HepG2 (cell line): ENCODE data around the gene RTP2. TPM values are rescaled to one million over a fixed set of nuclear protein-coding genes. Genes with fewer than 3 reads are reported as not detected.

Experiments used
- AHR ChIP-seq: IDR thresholded peaks from 2 replicates; pipeline ENCODE4 v1.6.1; 2018; ENCODE audit warnings: missing genetic modification reagents, missing compliant biosample characterization
- BRD4 ChIP-seq: sonication (generic); formaldehyde crosslinking; IDR thresholded peaks from 2 replicates; pipeline ENCODE4 v1.4.0; 2020; ENCODE audit warnings: missing genetic modification reagents
- FOXK2 ChIP-seq: fragments of 450-650 bp; IDR thresholded peaks from 2 replicates; pipeline ENCODE4 v1.6.1; 2016
- GATAD2A ChIP-seq: IDR thresholded peaks from 2 replicates; pipeline ENCODE4 v1.6.1; 2016
- GTF3A ChIP-seq: sonication (generic); formaldehyde crosslinking; conservative IDR thresholded peaks from 2 replicates; pipeline ENCODE4 v1.4.0; 2020; ENCODE audit warnings: mild to moderate bottlenecking, missing genetic modification reagents
- GZF1 ChIP-seq: sonication (generic); formaldehyde crosslinking; IDR thresholded peaks from 2 replicates; pipeline ENCODE4 v1.5.1; 2020; ENCODE audit warnings: mild to moderate bottlenecking, missing genetic modification reagents
- KAT7 ChIP-seq: IDR thresholded peaks from 2 replicates; pipeline ENCODE4 v1.6.1; 2018; ENCODE audit warnings: borderline replicate concordance, missing compliant biosample characterization
- POGZ ChIP-seq: sonication (generic); formaldehyde crosslinking; IDR thresholded peaks from 2 replicates; pipeline ENCODE4 v1.4.0; 2020; ENCODE audit warnings: mild to moderate bottlenecking, missing genetic modification reagents
- SRSF1 ChIP-seq: fragments of 200-400 bp; formaldehyde crosslinking; optimal IDR thresholded peaks from 2 replicates; pipeline ENCODE3; 2017; ENCODE audit warnings: mild to moderate bottlenecking, low read depth, low read length, moderate library complexity
- YEATS2 ChIP-seq: sonication (generic); formaldehyde crosslinking; IDR thresholded peaks from 2 replicates; pipeline ENCODE4 v1.4.0; 2020; ENCODE audit warnings: missing genetic modification reagents, borderline replicate concordance
- ZNF143 ChIP-seq: sonication (generic); formaldehyde crosslinking; IDR thresholded peaks from 2 replicates; pipeline ENCODE4 v1.4.0; 2020; ENCODE audit warnings: missing genetic modification reagents
- ZNF263 ChIP-seq: sonication (generic); formaldehyde crosslinking; IDR thresholded peaks from 2 replicates; pipeline ENCODE4 v1.4.0; 2020; ENCODE audit warnings: missing genetic modification reagents
- ZNF615 ChIP-seq: sonication (generic); formaldehyde crosslinking; IDR thresholded peaks from 2 replicates; pipeline ENCODE4 v1.5.0; 2020; ENCODE audit warnings: mild to moderate bottlenecking, missing genetic modification reagents, borderline replicate concordance
- ZNF780A ChIP-seq: sonication (generic); formaldehyde crosslinking; IDR thresholded peaks from 2 replicates; pipeline ENCODE4 v1.8.0; 2022; ENCODE audit warnings: mild to moderate bottlenecking, missing genetic modification reagents, moderate library complexity
- ZZZ3 ChIP-seq: sonication (generic); formaldehyde crosslinking; IDR thresholded peaks from 2 replicates; pipeline ENCODE4 v1.4.0; 2020; ENCODE audit warnings: missing genetic modification reagents, mild to moderate bottlenecking, borderline replicate concordance
- polyA plus RNA-seq, 8 experiments: library from polyadenylated mRNA; depleted of rRNA in 3 of 8; stranded (reverse) in 7 of 8; unstranded in 1 of 8; fragments of >200 nt; fragmentation: Illumina TruSeq in 4 of 8; extraction: Trizol in 4 of 8; gene quantifications; 2 replicates each; pipeline versions ENCODE4 v1.2.1 to v1.2.3, GENCODE V29; 2011 to 2016; ENCODE audit warnings: low read depth in 4 of 8, missing spikeins in 1 of 8, mixed read lengths in 1 of 8; ENCODE audit not compliant: insufficient read depth in 1 of 8
- total RNA-seq, 5 experiments: library from RNA; depleted of rRNA; stranded (reverse); fragments of >200 nt; fragmentation: Illumina TruSeq; extraction: Trizol; gene quantifications; 2 replicates each; pipeline ENCODE4 v1.2.3, GENCODE V29; 2016; ENCODE audit warnings: low read depth in 1 of 5
- TF ChIP-seq, protein P1 (sequence below): IDR thresholded peaks from 2 replicates; pipeline ENCODE4 v1.6.1; 2016; ENCODE audit warnings: missing biosample characterization, missing genetic modification reagents, low read depth
- TF ChIP-seq, protein P2 (sequence below): IDR thresholded peaks from 2 replicates; pipeline ENCODE4 v1.6.1; 2016; ENCODE audit warnings: low read depth, missing genetic modification reagents, missing compliant biosample characterization
- TF ChIP-seq, protein P3 (sequence below): sonication (generic); formaldehyde crosslinking; IDR thresholded peaks from 2 replicates; pipeline ENCODE4 v1.8.0; 2022; ENCODE audit warnings: mild to moderate bottlenecking, missing genetic modification reagents, borderline replicate concordance
- TF ChIP-seq, protein P4 (sequence below): sonication (generic); formaldehyde crosslinking; IDR thresholded peaks from 2 replicates; pipeline ENCODE4 v1.8.1; 2023; ENCODE audit warnings: mild to moderate bottlenecking, missing genetic modification reagents
- TF ChIP-seq, protein P5 (sequence below): sonication (generic); formaldehyde crosslinking; IDR thresholded peaks from 2 replicates; pipeline ENCODE4 v1.5.0; 2020; ENCODE audit warnings: missing genetic modification reagents

RTP2 gene
- total and polyA plus RNA-seq, 2 of the 13 experiments (the other 11 are each of a cell fraction or from before 2014, with no cell fraction given): not detected

DNA sequence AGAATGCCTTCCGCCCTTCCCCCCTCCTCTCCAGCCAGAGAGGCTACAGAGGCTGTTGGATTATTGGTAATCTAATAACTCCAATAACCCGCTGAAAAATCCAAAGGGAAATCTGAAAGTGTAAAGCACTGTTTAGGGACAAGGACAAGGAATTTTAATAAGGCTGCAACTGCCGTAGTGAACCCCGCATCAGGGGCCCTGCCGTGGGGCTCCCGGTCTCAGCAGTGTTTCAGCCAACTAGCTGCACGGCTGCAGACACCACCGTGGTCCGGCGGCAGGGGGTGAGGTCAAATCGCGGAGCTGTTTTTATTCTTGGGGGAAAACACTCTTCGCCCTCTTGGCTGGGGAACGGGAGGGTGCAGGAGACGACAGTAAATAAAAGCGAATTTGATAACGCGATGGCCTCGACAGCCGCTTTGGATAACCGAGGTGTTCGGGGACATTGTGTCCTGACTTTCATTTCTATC, 36.8 kb upstream of the RTP2 start (continued):
- no peak for TF ChIP-seq GZF1 (CRISPR knock-in tag)
- no peak for TF ChIP-seq YEATS2 (CRISPR knock-in tag)
- TF ChIP-seq ZNF263: no peak
- TF ChIP-seq, protein P1, sequence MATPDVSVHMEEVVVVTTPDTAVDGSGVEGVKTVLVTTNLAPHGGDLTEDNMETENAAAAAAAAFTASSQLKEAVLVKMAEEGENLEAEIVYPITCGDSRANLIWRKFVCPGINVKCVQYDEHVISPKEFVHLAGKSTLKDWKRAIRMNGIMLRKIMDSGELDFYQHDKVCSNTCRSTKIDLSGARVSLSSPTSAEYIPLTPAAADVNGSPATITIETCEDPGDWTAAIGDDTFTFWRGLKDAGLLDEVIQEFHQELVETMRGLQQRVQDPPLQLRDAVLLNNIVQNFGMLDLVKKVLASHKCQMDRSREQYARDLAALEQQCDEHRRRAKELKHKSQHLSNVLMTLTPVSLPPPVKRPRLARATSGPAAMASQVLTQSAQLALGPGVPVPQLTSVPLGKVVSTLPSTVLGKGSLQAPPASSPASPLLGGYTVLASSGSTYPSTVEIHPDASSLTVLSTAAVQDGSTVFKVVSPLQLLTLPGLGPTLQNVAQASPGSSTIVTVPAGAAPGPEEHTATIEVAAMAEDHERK: no peak
- peak; percentile 0; the same call in 1 of the 2 replicates for TF ChIP-seq GATAD2A (CRISPR knock-in tag)
- 0 out of 2 replicates have a peak, but pooled peaks have one; percentile 34 for TF ChIP-seq ZNF615 (CRISPR knock-in tag)
- no peak for TF ChIP-seq FOXK2
- TF ChIP-seq ZZZ3 (CRISPR knock-in tag): no peak
- TF ChIP-seq AHR: 0 out of 2 replicates have a peak, but pooled peaks have one; percentile 0
- TF ChIP-seq ZNF143 (CRISPR knock-in tag): no peak
- peak; percentile 11 for TF ChIP-seq SRSF1
- TF ChIP-seq, protein P2, sequence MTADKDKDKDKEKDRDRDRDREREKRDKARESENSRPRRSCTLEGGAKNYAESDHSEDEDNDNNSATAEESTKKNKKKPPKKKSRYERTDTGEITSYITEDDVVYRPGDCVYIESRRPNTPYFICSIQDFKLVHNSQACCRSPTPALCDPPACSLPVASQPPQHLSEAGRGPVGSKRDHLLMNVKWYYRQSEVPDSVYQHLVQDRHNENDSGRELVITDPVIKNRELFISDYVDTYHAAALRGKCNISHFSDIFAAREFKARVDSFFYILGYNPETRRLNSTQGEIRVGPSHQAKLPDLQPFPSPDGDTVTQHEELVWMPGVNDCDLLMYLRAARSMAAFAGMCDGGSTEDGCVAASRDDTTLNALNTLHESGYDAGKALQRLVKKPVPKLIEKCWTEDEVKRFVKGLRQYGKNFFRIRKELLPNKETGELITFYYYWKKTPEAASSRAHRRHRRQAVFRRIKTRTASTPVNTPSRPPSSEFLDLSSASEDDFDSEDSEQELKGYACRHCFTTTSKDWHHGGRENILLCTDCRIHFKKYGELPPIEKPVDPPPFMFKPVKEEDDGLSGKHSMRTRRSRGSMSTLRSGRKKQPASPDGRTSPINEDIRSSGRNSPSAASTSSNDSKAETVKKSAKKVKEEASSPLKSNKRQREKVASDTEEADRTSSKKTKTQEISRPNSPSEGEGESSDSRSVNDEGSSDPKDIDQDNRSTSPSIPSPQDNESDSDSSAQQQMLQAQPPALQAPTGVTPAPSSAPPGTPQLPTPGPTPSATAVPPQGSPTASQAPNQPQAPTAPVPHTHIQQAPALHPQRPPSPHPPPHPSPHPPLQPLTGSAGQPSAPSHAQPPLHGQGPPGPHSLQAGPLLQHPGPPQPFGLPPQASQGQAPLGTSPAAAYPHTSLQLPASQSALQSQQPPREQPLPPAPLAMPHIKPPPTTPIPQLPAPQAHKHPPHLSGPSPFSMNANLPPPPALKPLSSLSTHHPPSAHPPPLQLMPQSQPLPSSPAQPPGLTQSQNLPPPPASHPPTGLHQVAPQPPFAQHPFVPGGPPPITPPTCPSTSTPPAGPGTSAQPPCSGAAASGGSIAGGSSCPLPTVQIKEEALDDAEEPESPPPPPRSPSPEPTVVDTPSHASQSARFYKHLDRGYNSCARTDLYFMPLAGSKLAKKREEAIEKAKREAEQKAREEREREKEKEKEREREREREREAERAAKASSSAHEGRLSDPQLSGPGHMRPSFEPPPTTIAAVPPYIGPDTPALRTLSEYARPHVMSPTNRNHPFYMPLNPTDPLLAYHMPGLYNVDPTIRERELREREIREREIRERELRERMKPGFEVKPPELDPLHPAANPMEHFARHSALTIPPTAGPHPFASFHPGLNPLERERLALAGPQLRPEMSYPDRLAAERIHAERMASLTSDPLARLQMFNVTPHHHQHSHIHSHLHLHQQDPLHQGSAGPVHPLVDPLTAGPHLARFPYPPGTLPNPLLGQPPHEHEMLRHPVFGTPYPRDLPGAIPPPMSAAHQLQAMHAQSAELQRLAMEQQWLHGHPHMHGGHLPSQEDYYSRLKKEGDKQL (CRISPR knock-in tag): no peak
- TF ChIP-seq, protein P3, sequence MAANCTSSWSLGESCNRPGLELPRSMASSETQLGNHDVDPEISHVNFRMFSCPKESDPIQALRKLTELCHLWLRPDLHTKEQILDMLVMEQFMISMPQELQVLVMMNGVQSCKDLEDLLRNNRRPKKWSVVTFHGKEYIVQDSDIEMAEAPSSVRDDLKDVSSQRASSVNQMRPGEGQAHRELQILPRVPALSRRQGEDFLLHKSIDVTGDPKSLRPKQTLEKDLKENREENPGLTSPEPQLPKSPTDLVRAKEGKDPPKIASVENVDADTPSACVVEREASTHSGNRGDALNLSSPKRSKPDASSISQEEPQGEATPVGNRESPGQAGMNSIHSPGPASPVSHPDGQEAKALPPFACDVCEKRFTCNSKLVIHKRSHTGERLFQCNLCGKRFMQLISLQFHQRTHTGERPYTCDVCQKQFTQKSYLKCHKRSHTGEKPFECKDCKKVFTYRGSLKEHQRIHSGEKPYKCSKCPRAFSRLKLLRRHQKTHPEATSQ (CRISPR knock-in tag): no peak
- TF ChIP-seq, protein P4, sequence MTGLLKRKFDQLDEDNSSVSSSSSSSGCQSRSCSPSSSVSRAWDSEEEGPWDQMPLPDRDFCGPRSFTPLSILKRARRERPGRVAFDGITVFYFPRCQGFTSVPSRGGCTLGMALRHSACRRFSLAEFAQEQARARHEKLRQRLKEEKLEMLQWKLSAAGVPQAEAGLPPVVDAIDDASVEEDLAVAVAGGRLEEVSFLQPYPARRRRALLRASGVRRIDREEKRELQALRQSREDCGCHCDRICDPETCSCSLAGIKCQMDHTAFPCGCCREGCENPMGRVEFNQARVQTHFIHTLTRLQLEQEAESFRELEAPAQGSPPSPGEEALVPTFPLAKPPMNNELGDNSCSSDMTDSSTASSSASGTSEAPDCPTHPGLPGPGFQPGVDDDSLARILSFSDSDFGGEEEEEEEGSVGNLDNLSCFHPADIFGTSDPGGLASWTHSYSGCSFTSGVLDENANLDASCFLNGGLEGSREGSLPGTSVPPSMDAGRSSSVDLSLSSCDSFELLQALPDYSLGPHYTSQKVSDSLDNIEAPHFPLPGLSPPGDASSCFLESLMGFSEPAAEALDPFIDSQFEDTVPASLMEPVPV (CRISPR knock-in tag): no peak
- TF ChIP-seq ZNF780A (CRISPR knock-in tag): no peak
- TF ChIP-seq KAT7 (CRISPR knock-in tag): 0 out of 2 replicates have a peak, but pooled peaks have one; percentile 14
- no peak for TF ChIP-seq GTF3A
- peak; percentile 8; the same call in 1 of the 2 replicates for TF ChIP-seq POGZ (CRISPR knock-in tag)
- TF ChIP-seq, protein P5, sequence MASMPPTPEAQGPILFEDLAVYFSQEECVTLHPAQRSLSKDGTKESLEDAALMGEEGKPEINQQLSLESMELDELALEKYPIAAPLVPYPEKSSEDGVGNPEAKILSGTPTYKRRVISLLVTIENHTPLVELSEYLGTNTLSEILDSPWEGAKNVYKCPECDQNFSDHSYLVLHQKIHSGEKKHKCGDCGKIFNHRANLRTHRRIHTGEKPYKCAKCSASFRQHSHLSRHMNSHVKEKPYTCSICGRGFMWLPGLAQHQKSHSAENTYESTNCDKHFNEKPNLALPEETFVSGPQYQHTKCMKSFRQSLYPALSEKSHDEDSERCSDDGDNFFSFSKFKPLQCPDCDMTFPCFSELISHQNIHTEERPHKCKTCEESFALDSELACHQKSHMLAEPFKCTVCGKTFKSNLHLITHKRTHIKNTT: no peak
- TF ChIP-seq BRD4 (CRISPR knock-in tag): 0 out of 2 replicates have a peak, but pooled peaks have one; percentile 10
